ENCODE data around the gene F3.

F3 gene

DNA sequence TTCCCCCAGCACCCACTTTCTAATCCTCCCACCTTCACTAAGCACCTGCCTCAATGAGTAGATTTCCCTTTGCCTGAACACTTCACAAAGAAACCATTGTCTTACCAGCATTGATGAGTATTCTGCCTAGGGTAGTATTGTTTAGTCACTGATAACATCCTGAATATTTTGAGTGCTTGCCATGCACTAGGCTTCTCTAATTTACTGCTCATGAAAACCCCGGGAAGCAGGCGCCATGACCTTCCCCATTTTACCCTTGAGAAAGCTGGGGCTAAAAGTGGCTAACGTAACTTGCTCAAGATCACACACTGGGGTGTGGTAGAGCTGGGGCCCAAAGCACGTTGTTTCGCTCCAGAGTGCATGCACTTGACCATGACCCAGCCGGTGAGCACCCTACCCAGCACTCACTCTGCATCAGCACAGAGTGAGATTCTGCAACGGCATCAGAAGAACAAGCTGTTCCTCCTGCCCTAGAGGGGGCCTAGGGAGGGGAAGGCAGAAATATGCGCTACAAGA lies 10.6 kb upstream of the F3 start:
- no peak for DNase-seq

DNA sequence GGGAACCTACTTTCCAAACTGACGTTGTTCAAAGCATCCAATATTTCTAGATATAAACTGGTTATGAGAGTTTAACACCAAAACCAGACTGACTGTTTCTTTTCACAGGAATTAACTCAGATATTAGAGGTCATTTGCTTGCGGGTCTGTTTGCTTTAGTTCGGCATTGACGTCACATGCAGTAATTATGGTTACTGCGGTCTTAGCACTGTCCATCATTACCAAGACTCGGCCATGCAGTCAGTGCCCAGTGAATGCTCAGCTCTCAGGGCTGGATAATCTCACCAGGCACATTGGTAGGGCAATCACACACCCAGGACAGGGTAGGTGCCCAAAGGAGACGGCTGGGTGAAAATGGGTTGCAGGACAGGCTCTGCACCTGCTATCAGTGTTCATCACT lies 9.9 kb upstream of the F3 start:
- no peak for DNase-seq

DNA sequence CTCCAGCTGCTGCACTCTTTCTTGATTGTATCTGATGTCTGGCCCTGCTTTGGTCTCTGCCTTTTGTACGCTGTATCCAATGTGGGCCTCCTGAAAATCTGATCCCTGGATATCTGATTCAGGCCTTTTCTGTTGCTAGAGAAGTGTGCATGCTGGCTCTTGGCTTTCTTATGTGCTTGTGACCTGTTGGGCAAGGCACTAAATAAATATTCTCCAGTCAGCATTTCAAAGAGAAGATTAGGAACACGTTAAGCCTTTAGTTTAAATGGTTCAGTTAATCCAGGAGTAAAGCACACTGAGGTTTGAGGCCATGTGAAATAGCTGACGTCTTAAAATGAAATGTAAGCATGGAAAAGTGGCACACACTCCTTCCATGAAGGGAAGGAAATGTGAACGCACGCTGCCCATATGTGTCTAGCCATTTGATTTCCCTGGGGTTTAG lies 9.3 kb upstream of the F3 start:
- no peak for DNase-seq

DNA sequence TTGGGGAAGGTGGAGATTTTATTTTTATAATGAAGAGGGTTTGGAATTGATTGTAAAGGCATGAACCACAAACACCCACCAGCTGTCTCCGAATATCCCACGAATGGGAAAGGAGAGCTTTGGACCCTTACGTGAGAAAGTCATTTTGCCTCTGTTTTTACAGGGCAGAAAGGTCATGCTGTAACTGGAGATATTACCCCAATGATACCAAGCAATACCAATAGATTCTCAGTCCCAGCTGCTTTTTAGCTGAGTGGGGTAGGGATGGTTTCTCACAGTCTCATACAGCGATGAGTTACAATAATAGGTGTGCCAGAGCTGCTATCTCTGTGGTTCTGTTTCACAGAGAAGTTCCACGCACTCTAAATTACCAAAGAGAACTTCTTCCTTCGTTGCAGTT lies 8.8 kb upstream of the F3 start:
- DNase-seq: no peak

- no peak for DNase-seq
Observed at GRCh38 chr1:94549706-94550105, 8.1 kb upstream of the F3 start.

DNA sequence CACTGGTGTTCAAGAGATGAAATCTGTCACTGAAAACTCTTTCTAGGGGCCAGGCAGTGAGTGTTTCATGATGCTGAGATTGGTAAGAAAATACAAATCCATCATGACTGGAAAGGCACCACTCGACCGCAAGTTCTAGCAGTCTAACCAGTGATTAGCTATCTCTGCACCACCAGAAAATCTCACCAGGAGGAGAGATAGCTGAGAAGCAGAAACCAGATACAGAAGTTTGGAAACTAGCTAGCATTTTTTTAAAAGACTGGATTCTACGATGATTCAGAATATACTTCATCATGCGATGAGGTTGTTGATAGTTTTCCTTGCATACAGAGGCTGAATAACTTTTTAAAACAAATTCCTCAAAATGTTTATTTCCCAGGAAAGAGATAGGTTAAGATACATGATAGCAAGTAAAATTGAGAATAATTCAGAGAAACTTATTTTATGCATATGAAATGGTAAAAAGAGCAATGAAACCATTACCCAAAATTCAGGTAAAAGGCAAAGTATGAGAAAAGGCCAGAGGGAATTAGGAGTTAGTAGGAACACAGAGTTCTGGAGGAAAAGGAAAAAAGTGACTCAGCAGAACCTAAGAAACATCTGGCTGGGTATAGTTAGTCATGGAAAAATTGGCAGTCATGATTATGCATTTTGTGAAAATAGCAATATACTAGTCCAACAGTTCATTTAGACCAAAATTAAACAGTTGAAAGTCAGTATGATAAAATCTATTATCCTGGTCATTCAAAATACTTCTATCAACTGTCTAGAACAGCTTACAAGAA lies 3.3 kb upstream of the F3 start:
- DNase-seq: no peak

GRCh38 chr1:94543893-94544635 lies 2.5 kb upstream of the F3 start:
- no peak for DNase-seq

DNA sequence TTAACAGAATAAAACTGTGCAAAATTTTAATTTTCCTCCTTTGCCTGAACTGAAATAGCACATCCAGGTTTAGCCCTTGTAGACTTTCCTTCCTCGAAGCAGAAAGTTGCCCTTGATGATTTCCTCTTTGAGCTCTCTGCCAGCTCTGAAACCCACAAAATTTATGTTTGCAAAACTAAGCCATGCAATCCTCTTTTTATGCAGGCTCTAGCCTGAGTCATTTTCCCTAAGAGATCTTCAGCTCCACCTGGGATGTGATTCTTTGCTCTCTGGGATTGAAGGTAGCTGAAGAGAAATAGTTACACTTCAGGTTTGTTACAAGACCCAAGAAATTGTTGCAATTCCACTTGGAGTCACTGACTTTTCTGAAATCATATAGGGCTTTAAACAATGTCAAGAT lies 1.4 kb upstream of the F3 start:
- DNase-seq: no peak

DNA sequence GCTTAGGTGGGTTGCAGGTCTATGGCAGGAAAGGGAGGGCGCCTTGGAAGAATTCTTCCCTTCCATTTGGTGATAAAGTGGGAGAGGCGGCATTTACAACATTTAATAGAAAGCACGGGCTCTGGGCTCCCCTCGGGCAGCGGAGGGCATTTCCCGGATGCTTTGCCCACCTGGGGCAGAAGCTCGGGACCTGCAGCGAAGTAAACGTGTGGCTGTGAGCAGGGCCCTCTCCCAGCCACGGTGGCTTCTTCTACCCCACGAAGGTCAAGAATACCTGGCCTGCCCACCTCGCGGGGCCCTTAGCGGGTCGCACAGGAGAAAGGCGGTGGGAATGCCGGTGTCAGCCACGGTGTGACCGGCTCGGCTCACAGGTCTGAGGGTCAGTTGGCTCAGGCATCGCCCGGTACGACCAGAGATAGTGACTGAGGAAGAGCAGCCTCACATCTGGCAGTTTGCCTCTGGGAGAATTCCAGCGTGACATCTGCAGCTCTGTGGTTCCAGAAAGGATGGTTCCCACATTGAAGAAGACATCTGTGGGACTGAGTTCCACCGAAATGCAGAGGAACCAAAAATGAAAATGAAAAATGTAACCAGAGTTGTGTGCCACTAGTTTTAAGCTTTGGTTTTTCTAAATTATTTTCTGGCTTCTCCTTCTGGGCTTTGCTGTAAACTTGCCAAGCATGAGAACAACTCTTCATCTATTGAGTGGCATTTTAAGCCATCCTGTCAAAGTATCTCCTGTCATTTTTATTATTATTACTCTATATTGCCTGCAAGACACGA lies 720 bp upstream of the F3 start:
- DNase-seq: no peak

DNA sequence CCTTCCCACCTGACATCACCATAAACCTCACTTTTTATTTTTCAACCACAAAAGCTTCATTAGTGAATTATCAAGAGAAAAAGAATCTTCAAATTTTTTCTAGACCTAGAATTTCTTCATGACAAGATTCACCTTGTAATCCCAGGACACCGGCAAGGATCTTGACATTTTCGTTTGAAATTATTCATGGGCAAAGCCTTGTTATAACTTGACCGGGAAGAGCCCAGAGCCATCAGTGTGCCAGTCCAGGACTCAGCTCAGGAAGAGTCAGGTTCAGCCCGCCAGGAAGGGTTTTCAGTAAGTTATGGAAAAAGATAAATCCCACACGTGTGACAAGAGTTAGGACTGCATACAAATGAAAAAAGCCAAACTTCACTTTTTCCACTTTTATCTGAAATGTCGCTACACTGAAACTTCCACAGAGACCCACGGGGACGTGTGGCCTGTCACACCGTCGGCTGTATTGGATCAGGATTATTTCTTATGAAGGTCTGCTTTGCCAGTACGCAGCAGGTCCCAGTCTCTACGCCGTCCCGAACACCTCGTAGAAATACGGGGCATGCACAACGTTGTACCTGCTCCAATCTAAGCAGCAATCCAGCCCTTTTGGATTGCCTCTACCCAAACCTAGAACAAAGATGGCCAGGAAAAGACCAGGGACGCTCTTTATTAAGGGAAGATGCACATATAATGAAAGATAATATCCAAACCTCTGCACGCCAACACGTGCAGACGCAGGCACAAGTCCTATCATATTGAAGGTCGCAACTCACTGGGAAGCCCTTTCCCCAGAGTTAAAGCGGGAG lies 916 bp downstream of the F3 start:
- DNase-seq: no peak

DNA sequence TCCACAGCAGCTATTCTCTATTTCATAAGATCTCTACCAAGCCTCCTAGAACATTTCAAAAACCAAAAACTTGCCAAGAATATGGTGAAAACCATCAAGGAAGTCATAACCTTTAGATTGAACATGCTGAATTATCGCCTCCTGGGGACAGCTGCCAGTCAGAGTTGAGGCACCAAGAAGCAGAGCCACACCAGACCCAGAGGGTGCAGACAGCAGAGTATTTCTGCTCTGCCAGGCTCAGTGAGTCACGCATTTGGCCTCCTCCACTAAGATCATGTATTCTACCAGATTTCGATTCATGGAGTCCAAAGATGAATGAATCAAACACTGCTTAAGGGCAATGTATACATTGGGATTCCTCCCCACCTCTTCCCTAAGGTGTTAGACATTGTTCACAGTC lies 2.1 kb downstream of the F3 start:
- DNase-seq: no peak

GRCh38 chr1:94538243-94538827 lies 3.2 kb downstream of the F3 start:
- no peak for DNase-seq

- DNase-seq: no peak
Observed at GRCh38 chr1:94537254-94537653, 4.3 kb downstream of the F3 start.

GRCh38 chr1:94535879-94536278 lies 5.7 kb downstream of the F3 start:
- no peak for DNase-seq

- peak; percentile 50 for DNase-seq
Observed at GRCh38 chr1:94535095-94535494, 6.5 kb downstream of the F3 start.

DNA sequence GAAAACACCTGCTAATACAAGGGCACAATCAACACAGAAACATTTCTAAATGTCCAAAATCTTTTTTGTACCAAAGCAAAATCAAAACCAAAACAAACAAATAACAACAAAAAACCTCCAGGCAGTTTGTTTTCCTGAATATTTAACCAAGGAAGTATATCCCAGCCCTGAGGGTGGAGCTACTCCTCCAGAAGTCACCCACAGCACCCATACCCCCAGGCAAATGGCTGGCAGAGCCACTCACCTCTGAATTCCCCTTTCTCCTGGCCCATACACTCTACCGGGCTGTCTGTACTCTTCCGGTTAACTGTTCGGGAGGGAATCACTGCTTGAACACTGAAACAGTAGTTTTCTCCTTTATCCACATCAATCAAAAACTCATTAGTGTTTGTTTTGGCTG lies 9.5 kb downstream of the F3 start:
- DNase-seq: peak; percentile 45

DNA sequence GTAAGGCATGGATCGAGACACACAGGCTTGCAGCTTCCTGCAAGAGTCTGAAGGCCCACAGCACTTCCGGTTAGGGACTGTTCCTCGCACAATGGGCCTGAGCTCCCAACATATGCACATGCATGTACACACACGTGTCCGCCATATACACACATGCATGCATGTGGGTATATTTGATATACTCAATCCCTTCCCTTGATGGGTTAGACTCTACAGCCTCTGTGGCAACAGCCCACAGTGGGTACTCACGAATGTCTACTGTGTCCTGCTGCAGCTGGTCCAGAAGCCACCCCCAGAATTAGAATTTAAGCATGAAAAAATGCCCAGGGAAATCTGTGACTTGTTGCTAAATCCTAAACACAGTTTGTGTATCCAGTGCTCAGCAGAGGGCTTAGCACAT lies 9.9 kb downstream of the F3 start:
- DNase-seq: no peak

DNA sequence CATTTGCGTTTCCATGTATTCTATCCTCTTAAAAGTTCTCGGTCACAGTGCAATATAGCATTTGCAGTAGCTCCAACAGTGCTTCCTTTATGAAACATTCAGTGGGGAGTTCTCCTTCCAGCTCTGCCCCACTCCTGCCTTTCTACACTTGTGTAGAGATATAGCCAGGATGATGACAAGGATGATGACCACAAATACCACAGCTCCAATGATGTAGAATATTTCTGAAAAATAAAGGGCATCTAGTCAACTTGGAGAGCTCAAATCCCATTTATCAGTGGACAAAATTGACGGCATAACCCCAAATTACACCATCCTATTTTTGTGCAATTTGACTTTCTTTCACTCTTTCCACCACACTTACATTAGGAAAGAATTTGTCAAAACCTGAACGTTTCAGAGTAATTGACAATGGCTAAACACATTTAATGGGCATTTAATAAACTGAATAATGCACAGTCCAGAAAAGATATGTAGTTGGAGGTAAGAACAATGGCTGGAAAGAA lies 11.1 kb downstream of the F3 start:
- no peak for DNase-seq

DNA sequence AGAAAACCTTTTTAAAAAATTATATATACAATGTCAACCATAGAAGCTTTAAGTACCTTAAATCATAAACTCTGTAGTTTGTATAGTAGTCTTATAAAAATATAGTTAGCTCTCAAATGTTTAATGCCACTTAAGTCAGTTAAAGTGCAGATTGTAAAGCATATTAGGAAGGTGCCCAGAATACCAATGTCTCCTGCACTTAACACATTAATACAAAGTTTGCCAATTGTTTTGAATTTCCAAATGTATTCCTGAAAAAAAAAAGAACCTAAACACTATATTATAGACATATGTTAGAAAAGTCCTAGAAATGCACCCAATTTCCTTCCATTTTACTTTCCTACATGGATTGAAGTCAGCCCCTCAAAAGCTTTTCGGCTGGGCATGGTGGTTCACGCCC lies 12.1 kb downstream of the F3 start:
- no peak for DNase-seq

DNA sequence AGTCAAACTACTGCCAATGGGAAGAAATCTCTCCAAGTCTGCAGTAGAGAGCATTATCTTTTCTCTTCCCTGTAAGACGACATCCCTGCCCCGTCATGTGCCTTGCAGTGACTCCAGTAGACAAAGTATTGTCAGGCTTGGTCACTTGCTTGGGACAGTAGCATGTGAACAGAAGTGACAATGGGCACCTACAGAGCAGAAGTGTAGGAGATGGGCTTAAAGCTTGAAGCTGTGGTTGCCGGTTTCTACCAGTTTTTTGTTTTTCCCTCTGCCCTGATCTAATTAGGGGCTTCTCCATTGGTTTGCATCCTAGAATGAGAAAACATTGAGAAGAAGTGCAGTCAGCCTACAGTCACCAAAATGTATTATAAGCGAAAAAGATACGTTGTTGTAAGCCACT lies 12.7 kb downstream of the F3 start:
- DNase-seq: no peak

- DNase-seq: no peak
Observed at GRCh38 chr1:94528299-94528698, 13.3 kb downstream of the F3 start.

DNA sequence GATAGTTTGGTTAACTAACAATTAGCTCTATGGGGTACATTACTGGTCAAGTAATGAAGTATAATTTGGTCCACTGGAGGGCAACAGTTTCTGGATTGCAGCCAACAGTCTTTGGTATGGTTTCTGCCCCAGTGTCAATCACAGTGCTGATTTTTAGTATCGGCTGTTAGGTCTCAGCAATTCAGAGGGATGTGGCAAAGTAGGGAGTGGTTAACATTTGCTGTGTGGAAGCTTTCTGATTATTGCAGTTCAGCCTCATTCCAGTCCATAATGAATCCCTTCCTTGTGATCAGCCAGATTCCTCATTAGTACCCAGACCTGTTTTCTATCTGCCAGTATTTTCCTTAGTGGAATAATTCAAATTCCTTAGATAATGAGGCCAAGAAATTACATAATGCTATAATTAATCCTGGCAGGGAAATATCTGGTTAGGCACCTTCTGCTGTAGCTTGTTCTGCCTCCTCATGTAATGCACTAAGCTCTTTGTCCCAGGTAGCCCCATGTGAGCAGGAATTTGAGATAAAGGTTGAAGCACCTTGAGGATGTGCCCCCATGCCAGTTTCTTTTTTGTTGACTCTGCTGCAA lies 14.0 kb downstream of the F3 start:
- DNase-seq: peak; percentile 93

Data from NCI-H69 (cell line).